Measurements from ENCODE around the gene TWIST2.

TWIST2 gene

DNA sequence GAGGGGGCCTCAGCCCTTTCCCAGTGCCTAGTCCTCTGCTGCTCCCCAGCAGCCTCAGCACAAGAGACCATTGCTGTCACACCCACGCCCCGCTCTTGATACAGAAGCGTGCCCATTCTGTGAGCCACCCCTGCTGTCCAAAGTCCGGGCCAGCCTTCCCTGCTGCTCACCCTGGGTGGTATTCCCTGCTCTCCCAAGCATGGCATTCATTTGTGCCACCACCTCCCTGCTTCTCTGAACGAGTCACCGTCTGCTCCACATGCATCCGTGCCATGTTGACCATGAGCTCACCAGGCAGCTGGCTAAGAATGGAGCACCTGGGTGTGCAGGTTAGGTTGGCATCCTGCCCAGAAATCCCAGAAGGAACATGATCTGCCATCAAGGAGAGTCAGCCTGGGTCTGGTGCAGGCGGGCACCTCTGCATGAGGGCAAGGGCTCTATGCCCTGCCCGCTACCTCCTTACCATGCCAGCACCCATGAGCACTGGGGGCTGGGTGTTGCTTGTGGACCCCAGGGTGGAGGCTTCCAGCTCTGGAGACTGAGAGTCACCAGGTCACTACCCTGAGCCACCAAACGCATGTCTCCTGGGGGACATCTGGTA, 63.0 kb downstream of the TWIST2 start:
- Mint-ChIP-seq H3K4me3 (no peak overlapping the region), H3K27ac (peak overlapping the region in 1 of 3 experiments; percentile 83), H3K27me3 (ENCODE audit: low read depth) (peaks cover 11% of the 10 kb centered on the region)

DNA sequence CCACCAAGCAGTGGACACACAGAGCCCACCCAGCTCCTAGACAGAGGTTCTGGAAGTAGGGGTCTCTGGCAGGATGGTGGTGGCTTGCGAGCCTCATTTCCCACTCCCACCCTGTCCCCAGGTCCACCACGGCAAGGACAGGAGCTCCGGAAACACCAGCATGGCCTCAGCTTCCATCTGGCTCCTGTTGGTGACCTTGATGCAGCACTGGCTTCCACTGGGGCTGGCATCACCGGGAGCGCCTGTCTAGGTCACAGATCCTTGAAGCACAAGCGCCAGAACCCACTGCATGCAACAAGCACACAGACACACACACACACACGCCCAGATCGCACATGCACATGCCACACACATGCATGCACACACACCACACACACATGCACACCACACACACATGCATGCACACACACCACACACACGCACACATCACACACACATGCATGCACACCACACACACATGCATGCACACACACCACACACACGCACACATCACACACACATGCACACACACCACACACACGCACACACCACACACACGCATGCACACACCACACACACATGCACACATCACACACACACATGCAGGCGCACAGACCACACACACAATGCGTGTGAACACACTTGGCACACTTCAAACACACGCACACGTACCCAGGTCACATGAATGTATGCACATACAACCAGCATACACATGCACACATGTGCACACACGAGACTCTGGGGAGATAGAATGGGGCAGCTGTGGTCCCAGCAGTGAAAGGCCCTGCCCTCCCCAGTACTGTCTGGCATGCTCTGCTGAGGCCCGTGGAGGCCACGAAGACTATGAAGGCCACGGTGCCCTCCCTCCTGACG, 63.7 kb downstream of the TWIST2 start:
- Mint-ChIP-seq H3K4me1 (peaks cover 9% of the 10 kb centered on the region), H3K9me3 (peaks cover 2% of the 10 kb centered on the region), H3K27ac (peak overlapping the region; percentile 22 to 61 (median 47)), H3K27me3 (ENCODE audit: low read depth) (peaks cover 5% of the 10 kb centered on the region), H3K4me3 (no peak overlapping the region), H3K36me3 (ENCODE audit: low read depth) (peaks cover 5% of the 10 kb centered on the region)
- TF ChIP-seq, protein P1, sequence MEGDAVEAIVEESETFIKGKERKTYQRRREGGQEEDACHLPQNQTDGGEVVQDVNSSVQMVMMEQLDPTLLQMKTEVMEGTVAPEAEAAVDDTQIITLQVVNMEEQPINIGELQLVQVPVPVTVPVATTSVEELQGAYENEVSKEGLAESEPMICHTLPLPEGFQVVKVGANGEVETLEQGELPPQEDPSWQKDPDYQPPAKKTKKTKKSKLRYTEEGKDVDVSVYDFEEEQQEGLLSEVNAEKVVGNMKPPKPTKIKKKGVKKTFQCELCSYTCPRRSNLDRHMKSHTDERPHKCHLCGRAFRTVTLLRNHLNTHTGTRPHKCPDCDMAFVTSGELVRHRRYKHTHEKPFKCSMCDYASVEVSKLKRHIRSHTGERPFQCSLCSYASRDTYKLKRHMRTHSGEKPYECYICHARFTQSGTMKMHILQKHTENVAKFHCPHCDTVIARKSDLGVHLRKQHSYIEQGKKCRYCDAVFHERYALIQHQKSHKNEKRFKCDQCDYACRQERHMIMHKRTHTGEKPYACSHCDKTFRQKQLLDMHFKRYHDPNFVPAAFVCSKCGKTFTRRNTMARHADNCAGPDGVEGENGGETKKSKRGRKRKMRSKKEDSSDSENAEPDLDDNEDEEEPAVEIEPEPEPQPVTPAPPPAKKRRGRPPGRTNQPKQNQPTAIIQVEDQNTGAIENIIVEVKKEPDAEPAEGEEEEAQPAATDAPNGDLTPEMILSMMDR (IDR thresholded peaks at IDR 0.05; ENCODE audit: unreplicated experiment in 3 of 3), result no peak

More for the DNA sequence above, 63.0 kb downstream of the TWIST2 start:
- Mint-ChIP-seq H3K36me3 (ENCODE audit: low read depth) (peaks cover 5% of the 10 kb centered on the region), H3K4me1 (peaks cover 15% of the 10 kb centered on the region), H3K9me3 (peaks cover 2% of the 10 kb centered on the region)
- TF ChIP-seq, protein P1 (IDR thresholded peaks at IDR 0.05; ENCODE audit: unreplicated experiment in 3 of 3), result no peak

DNA sequence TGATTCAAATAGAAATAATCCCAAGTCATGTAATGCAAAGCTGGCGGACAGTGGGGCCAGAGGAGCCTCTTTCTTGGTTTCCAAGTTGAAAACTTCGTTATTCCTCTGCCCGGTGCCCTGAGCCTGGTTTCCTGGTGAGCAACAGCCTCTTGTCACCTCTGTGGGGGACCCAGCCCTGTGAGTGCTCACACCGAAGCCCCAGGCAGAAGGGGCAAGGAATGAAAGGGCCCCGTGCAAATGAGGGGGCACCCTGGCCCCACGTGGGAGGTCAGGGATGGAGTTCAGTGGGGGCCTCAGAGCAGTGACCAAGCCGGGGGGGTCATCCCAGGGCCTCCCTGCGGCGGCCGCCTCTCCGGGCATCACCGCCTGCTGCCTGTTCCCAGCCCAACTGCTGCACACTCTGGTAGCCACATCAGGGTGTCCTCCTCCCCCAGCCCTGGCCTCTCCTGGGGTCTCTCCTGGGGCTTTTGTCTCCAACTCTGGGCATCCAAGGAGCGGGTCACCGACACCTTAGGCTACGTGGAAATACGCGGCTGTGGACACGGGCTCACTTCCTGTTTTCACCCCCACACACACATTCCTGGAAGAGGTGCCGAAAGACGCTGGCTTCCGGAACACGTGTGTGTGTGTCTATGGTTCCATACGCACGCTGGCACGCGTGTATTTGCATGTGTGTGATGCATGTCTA, 64.5 kb downstream of the TWIST2 start:
- Mint-ChIP-seq H3K27ac (no peak overlapping the region), H3K27me3 (ENCODE audit: low read depth) (peaks cover 5% of the 10 kb centered on the region), H3K4me1 (peaks cover 9% of the 10 kb centered on the region), H3K9me3 (peaks cover 2% of the 10 kb centered on the region), H3K36me3 (ENCODE audit: low read depth) (peaks cover 5% of the 10 kb centered on the region), H3K4me3 (no peak overlapping the region)
- TF ChIP-seq, protein P1 (IDR thresholded peaks at IDR 0.05; ENCODE audit: unreplicated experiment in 3 of 3), result no peak

DNA sequence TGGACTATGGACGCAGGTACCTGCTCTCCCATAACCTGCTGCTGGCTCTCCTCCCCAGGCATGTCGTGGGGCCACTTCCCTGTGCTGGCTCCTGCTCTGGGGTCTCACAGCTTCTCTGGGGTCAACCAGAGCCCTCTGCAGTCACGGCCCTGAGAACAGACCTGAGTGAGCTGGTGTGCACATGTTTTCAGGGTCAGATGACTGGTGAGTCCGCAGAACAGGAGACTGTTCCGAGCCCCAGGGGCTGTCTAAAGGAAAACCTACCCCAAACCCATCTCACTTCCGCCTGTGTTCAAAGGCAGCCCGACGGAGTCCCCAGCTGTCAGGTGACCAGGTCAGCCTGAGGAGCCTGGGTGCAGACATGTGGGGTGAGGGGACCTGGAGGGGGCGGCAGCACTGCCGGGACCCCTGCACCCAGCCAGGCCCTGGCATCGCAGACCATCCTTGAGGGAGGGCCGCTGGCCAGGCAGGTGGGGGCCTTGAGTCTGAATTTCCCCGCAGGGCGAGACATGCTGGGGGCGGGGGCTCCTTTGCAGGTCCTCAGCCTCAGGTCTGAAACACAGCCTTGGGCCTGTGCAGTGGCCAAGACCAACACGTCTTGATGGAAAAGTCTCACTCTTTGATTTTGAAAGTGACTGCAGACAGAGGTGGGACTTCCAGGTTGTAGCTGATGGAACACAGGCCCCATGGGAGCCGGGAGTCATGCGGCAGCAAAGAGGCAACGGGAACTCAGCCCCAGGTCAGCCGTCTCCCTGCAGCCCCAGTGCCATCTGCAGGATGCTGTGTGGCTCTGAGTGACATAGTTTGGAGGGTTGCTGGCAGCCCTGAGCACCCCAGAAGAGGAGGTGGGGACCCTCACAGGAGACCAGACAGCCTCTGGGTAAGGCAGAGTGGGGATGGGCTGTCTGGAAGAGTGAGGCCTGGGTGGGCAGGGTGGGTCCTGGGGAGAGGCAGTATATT, 65.3 kb downstream of the TWIST2 start:
- H3K9me3 Mint-ChIP-seq, result peaks cover 2% of the 10 kb centered on the region
- H3K4me1 Mint-ChIP-seq, result peaks cover 9% of the 10 kb centered on the region
- H3K36me3 Mint-ChIP-seq (ENCODE audit: low read depth), result peaks cover 5% of the 10 kb centered on the region

More for the DNA sequence above, 65.3 kb downstream of the TWIST2 start:
- Mint-ChIP-seq H3K4me3 (no peak overlapping the region), H3K27me3 (ENCODE audit: low read depth) (peaks cover 10% of the 10 kb centered on the region), H3K27ac (no peak overlapping the region)
- TF ChIP-seq, protein P1 (IDR thresholded peaks at IDR 0.05; ENCODE audit: unreplicated experiment in 3 of 3), result no peak
